Glomerular endothelial cell (primary cell): ENCODE data around the gene TBC1D22A. TPM values are rescaled to one million over a fixed set of nuclear protein-coding genes. Genes with fewer than 3 reads are reported as not detected.

Experiments
- DNase-seq: peaks from one replicate; pipeline ENCODE4 v3.0.0-alpha.2; 2011; ENCODE audit warnings: low read depth, low spot score; ENCODE audit errors: extremely low read depth
- total RNA-seq: library from RNA; depleted of rRNA; stranded (reverse); fragments of >200 nt; gene quantifications from 2 replicates; pipeline ENCODE4 v1.2.3, GENCODE V29; 2015

TBC1D22A gene
- total RNA-seq, 1 donor from 2014 or later = 38.7 TPM

GRCh38 chr22:46752286-46752987 is 10.0 kb upstream of the TBC1D22A start:
- no peak for DNase-seq

- DNase-seq = no peak
Measured at GRCh38 chr22:46752988-46753310, 9.5 kb upstream of the TBC1D22A start.

GRCh38 chr22:46753360-46753759 is 9.1 kb upstream of the TBC1D22A start:
- DNase-seq = no peak

GRCh38 chr22:46753761-46754109 is 8.7 kb upstream of the TBC1D22A start:
- no peak for DNase-seq

GRCh38 chr22:46754110-46754799 is 8.2 kb upstream of the TBC1D22A start:
- DNase-seq = peak; percentile 92

GRCh38 chr22:46754826-46755225 is 7.6 kb upstream of the TBC1D22A start:
- no peak for DNase-seq

- DNase-seq = no peak
Measured at GRCh38 chr22:46755525-46755924, 6.9 kb upstream of the TBC1D22A start.

GRCh38 chr22:46756097-46756496 is 6.4 kb upstream of the TBC1D22A start:
- no peak for DNase-seq

GRCh38 chr22:46757104-46757503 is 5.3 kb upstream of the TBC1D22A start:
- DNase-seq = no peak

- DNase-seq = no peak
Measured at GRCh38 chr22:46758121-46758520, 4.3 kb upstream of the TBC1D22A start.

GRCh38 chr22:46758867-46759290 is 3.6 kb upstream of the TBC1D22A start:
- no peak for DNase-seq

- DNase-seq = no peak
Measured at GRCh38 chr22:46761017-46761416, 1.4 kb upstream of the TBC1D22A start.

- no peak for DNase-seq
Measured at GRCh38 chr22:46761539-46762237, 762 bp upstream of the TBC1D22A start.

GRCh38 chr22:46763051-46763705 is 728 bp downstream of the TBC1D22A start:
- DNase-seq = no peak

- no peak for DNase-seq
Measured at GRCh38 chr22:46764140-46764680, 1.8 kb downstream of the TBC1D22A start.

- DNase-seq = no peak
Measured at GRCh38 chr22:46764779-46765485, 2.5 kb downstream of the TBC1D22A start.

- DNase-seq = no peak
Measured at GRCh38 chr22:46766611-46767010, 4.2 kb downstream of the TBC1D22A start.

- DNase-seq = no peak
Measured at GRCh38 chr22:46767249-46767985, 5.0 kb downstream of the TBC1D22A start.

GRCh38 chr22:46769191-46769675 is 6.8 kb downstream of the TBC1D22A start:
- DNase-seq = no peak

GRCh38 chr22:46769706-46770105 is 7.3 kb downstream of the TBC1D22A start:
- no peak for DNase-seq
